NCI-H82 treated with DMSO at 0.1 percent for 48 hours (cell line): ENCODE data around the gene WNT2.
"Not testable (repeated sequence)": the region's sequence is repeated elsewhere in the genome, so short reads cannot be mapped to it uniquely, and the experiment has no call there.

ENCODE experiments used
- DNase-seq: peaks from one replicate; lab custom pipeline; 2025; ENCODE audit not compliant: unreplicated experiment; lab: John Stamatoyannopoulos, UW

WNT2 gene

GRCh38 chr7:117312593-117313580 lies 10.0 kb downstream of the WNT2 start:
- DNase-seq: no peak

DNA sequence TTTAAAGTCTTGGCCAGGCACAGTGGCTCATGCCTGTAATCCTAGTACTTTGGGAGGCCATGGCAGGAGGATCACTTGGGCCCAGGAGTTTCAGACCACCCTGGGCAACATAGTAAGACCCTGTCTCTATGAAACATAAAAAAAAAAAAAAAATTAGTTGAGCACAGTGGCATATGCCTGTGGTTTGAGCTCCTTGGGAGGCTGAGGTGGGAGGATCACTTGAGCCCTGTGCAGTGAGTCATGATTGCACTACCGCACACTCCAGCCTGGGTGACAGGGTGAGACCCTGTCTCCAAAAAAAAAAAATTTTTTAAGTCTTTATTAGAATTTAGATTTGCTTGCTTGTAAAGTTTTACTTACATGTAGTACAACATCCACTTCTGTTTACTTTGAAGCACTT lies 14.0 kb downstream of the WNT2 start:
- DNase-seq: no peak

- DNase-seq: no peak
Observed at GRCh38 chr7:117302396-117302795, 20.5 kb downstream of the WNT2 start.

DNA sequence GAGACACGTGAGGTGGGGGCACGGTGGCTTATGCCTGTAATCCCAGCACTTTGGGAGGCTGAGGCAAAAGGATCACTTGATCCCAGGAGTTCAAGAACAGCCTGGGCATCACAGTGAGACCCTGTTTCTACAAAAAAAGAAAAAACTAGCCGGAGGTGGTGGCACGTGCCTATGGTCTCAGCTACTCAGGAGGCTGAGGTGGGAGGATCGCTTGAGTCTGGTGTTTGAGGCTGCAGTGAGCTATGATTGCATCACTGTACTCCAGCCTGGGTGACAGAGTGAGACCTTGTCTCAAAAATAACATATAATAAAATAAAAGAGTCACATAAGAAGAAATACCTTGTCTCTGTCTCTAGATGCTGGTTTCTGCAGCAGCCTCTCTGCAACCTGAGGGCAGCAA lies 22.4 kb downstream of the WNT2 start:
- DNase-seq: not testable (repeated sequence)

GRCh38 chr7:117297606-117298005 lies 25.3 kb downstream of the WNT2 start:
- DNase-seq: no peak

DNA sequence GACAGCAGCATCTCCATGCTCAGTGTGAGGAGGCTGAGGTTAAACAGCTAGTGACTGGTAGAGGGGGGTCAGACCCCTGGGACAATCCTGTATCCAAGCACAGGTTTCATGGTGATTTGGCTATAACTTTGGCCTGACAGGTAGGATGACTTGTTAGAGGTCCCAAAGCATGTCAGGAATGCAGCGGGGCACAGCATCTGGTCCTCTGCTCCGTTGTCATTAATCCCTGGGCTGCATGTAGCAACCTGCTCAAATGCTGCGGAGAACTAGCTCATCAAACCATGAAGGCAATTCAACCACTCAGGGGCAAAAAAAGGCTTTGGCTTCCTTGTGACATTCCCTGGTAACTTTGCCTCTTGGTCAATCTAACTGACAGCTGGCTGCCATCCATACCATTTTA lies 26.8 kb downstream of the WNT2 start:
- DNase-seq: no peak

- no peak for DNase-seq
Observed at GRCh38 chr7:117285826-117286225, 37.0 kb downstream of the WNT2 start.

DNA sequence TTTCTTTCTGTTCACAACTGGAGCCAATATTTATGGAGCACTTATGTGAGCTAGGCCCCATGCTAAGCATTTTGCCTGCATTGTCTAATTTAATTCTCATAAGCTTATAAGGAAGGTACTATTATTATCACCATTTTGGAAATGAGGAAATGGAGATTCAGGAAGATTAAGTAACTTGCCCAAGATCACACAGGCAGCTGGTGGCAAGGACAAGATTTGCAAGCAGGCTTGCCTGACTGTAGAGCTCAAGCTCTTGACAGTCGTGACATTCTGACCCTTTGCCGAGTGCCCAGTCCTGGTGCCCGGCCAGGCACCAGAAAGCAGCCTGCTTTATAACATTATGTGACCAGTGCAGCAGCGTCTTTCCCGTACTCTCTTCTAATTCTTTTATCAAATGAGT lies 38.2 kb downstream of the WNT2 start:
- no peak for DNase-seq

DNA sequence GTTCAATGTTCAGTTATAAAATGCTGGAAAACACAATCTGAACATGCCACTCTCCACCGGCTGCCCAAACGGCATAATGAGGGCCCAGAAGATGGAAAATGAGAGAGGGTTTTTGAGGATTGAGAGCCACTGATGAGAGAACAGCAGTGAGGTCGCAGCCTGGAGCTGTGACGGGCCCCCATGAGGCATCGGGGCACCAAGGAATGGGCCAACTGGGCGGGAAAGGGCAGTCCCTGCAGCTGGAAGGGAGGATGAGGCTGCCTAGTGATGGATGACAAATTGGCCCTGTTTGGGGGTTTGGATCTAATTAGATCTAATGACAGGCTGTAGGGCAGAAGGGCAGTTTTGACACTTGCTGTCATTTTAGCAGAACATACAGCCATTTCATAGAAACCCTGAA lies 39.1 kb downstream of the WNT2 start:
- no peak for DNase-seq

GRCh38 chr7:117283371-117283770 lies 39.5 kb downstream of the WNT2 start:
- no peak for DNase-seq

DNA sequence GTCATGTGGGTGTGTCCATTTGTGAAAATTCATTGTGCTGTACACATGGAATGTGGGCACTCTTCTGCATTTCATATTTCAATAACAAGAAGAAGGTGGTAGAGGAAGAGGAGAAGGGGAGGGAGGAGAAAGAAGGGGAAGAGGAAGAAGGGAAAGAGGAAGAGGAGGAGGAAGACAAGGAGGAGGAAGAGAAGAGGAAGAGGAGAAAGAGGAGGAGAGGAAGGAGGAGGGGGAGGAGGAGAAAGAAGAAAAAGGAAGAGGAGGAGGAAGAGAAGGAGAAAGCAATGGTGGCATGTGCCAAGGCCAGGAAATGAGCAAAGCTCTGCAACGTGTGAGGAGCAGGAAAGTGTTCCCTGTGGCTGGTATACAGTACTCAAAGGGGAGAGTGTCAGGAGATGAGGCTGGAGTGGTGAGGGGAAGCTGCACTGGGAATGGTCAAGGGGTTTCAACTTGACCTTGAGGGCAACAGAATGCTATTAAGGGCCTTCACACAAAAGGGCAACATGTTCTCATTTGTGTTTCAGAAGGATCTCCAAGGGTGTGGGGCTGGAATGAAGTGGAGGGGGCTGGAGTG lies 40.5 kb downstream of the WNT2 start:
- DNase-seq: no peak

- no peak for DNase-seq
Observed at GRCh38 chr7:117281562-117281961, 41.3 kb downstream of the WNT2 start.

DNA sequence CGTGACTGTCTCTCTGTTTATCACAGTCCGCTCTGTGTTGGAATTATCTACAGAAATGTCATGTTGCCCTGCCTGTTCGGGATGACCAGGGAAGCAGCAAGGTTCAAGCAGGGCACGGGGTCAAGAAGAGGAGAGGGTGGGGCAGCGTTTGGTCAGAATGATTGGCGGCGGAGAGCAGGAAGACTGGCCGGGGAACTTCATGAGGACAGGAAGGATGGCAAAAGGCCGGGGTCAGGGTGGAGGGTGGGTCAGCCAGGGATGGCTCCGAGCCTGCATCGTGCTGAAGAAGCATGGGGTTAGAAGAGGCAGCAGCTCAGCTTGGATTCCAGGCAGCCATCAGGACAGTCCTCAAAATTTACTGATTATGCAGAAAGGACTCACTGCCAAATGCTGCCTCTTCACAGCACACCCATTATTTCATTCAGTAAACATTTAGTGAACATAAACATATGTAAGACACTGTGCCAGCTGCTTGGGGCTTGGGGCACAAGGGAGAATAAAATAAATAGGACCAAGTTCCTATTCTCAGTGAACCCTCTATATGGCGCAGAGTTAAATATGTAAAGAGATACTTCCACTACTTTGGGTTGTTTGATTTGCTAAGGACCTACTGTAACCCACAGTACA lies 42.8 kb downstream of the WNT2 start:
- DNase-seq: no peak

DNA sequence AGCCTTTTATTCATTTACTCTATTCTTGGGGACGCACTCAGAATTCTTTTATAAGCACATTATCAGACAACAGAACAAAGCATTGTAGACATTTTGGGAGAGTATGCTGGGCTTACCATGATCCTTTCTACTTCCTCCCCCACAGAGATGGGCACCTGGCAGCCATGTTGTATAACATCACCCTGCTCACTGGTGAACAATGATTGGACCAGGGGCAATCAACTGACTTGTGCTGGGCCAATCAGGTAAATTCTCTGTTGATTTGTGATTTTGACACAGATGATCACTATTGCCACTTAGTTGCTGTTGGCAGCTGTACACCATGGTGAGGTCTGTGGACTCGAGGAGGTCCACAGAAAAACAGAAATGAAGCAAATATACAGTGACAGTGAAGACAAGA lies 43.7 kb downstream of the WNT2 start:
- DNase-seq: no peak

GRCh38 chr7:117278040-117278439 lies 44.8 kb downstream of the WNT2 start:
- no peak for DNase-seq

GRCh38 chr7:117277576-117277975 lies 45.3 kb downstream of the WNT2 start:
- DNase-seq: no peak

DNA sequence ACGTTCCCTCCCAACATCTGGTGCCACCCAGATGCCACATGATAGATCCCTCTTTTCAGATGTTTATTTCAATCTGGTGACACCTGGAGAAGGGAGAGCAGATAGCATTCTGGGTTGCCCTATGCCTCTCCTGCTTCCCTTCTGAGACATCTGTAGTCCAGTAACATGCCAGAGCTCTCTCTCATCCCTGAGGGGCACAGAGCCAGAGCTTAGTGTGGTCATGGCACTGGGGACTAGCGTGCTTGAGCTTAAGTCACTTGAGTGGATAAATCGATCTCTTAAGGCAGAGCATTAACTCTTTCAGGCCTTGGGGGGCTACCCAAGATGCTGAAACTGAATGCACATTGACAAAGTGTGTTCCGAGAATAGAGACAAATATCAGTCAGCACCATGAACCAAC lies 47.9 kb downstream of the WNT2 start:
- DNase-seq: no peak

GRCh38 chr7:117273814-117274225 lies 49.0 kb downstream of the WNT2 start:
- no peak for DNase-seq

DNA sequence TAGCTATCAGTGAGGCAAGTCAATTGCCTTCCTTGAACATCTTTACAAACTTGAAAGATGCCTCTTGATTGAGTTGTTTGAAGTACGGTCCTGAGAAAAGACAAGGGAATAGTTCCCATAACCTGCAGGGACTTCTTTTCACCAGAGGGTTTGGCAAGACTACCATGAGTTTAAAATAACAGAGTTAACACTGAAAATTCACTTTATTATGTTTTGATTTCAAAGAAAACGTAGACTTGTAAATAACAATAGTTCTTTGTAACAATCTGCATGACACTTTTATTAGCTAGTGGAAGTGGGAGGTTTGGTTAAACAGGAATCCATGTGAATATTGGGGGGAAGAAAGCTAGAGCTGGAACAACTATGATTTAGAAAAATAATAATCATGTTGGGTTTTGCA lies 49.5 kb downstream of the WNT2 start:
- DNase-seq: no peak

- DNase-seq: no peak
Observed at GRCh38 chr7:117272017-117272759, 50.7 kb downstream of the WNT2 start.

DNA sequence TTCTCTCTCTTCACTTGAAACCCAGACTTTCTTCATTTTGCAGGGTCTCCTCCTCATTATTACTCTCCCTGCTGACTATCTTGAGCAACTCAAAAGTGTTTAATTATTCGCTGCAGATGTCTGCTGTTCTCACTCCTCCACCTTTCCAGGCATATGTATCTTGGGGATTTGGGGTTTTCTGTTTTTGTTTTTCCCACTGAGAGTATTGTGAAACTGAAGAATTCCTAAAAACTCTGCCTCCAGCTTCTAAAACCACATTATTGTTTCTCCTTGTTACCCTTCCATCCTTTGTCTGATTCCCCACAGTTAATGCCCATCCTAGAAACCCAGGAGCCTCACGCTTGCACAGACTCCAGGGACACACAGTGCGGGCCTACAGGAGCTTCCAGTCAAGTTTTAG lies 51.3 kb downstream of the WNT2 start:
- no peak for DNase-seq
